EH (cell line): ENCODE results near the gene TSPAN6.

Experiments
- DNase-seq: peaks from one replicate; pipeline ENCODE4 v3.0.0-alpha.2; 2015; ENCODE audit warnings: low read depth

Gene TSPAN6

DNA sequence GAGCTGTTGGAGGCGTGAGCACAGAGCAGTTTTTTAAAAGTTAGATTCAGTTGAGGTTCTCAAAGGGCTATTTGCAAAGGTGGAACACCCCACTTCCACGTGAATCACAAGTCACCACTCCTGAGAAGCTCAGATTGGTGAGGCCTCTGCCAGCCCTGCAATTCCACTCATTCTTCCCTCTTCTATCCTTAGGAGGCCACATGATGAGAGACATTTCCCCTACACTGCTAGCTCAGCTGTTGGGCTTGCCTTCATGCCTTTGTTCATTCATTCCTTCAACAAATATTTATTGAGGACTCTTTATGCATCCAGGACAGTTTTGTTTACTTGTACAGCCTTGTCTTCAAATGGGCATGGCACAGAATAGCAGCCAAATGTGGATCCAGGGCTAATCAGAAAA is 11.1 kb upstream of the TSPAN6 start:
- DNase-seq: peak; percentile 21

DNA sequence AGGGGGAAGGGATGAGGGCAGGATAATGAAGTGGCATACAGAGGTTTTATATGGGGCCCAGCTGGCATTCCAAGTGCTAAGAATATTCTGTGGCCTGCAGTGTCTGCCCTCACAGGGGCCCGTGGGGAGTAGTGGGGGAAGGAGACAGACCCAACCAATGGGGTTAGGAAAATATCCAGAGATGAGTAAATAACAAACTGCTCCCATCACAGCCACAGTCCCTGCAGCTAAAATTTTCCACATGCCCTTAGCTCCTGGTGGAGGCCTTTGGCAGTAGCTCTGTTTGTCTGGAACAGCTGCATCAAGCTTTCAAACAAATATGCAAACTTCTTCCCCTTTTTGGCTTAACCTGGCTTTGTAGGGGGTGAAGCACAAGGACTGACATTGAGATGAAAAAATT is 10.5 kb upstream of the TSPAN6 start:
- peak; percentile 40 for DNase-seq

DNA sequence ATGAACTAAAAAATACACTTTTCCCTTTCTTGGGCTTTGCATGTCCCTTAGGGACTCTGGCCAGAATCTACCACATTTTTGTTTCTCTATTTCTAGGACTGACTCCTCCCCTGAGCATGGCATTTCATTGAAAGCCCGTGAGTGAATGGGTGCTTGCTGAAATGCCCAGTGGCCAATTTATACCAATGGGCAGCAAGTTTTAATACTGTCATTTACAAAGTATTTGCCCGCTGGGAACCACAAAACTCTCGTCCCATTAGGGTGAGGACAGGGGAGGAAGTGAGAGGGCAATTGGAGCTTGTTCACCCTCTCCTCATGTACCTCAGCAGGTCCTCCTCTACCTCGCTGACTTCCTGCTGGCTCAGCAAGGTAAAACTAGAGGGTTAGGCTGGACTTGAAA is 8.5 kb upstream of the TSPAN6 start:
- peak; percentile 63 for DNase-seq

DNA sequence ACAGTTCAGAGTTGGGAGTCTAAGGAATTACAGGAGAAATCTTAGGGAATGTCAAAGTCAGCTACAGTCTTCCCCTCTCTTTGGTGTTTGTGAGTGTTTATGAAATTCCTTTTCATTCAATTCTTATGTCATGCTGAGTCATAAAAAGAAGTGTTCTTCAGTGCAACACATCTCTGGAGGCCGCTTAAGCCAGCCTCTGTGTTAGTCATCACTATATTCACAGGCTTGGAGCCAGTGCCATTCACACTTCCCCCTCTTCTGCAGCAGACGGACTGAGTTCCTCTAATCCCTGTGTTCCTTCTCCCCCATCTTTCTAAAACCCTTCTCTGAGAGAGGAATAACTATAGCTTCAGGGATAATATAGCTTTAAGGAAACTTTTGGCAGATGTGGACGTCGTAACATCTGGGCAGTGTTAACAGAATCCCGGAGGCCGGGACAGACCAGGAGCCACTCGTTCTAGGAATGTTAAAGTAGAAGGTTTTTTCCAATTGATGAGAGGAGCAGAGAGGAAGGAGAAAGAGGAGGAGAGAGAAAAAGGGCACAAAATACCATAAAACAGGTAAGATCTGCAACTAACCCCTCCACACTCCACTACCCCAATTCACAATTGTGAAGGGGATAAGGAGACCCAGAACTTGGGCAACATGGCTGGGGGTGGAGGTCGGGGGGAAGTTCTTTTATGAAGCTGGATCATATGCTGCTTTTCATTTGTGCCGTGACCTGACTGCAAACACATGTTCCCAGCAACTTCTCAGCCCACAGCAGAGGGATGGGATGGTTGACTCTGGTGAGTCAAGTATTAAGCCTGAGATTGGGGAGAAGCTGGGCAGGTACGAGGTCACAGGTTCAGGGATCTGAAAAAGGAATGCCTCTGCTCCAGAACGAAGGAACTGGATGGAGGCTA is 7.6 kb upstream of the TSPAN6 start, which contains the start of gene SRPX2:
Gene SRPX2, plus strand, starts transcription at position 244 of the 905 bp plus-strand sequence. CDS start 2,124 bp downstream, outside the sequence.
- peak; percentile 91 for DNase-seq

GRCh38 chrX:100643212-100643611 is 6.6 kb upstream of the TSPAN6 start:
- DNase-seq: no peak

GRCh38 chrX:100642290-100642689 is 5.7 kb upstream of the TSPAN6 start:
- DNase-seq: no peak

- DNase-seq: no peak
These were observed 651 bp downstream of the TSPAN6 start for GRCh38 chrX:100635989-100636320.

DNA sequence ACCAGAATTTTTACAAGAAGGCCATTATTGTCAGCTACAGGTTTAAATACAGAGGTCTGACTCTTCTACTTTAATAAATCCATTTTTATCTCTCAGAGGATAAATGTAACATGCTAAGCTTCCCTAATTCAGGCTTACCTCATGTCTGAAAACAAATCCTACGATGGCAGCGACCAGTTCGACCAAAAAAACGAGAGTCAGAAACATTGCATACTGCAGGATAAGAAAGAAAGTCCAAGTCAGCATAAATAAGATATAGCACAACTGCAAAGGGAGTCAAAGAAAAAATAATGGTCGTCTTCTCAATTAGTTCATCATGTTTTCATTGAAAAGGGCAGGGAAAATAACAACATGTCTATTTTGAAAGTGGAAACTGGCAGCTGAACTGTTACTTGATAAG is 1.6 kb downstream of the TSPAN6 start:
- DNase-seq: no peak

DNA sequence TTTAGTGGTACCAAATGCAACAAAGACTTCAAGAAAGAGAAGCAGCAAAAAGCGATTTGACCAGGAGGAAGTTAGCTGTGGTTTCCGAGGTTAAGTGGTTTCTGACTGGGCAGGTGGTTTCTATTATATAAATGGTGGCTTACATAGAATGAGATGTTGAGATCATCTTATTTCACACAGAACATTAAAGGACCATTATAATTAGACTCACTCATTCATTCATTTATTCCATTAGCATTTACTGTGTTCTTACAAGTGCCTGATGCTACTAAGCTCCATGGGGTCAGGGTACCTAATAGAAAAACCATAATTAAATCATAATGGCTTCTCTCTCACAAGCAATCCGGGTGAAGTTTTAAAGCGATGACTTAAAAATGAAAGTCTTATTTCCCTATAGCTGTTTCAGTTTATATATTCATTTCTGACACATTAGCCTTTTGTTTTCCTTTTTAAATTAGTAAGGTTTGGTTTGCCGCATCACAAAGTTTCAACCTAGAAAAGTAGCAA is 10.6 kb downstream of the TSPAN6 start:
- DNase-seq: no peak

DNA sequence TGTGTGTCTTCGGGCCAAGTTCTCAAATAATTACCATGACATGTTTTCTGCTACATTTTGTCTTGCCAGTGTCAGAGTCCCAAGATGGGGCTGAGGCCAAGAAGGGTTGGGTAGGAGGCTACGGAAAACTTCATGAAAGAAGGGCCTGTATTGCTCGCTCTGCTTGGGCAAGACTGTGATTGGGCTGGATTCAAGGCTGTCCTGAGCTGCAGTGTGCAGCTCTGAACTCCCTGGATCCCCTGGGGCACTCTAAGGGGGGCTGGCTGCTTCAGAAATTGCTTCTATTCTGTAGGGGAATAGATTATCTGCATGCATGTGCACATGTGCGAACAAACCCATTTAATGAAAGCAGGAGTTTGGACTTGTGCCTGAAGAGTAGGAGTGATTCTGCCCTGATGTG is 13.6 kb downstream of the TSPAN6 start:
- DNase-seq: no peak

- peak; percentile 68 for DNase-seq
These were observed 21.6 kb downstream of the TSPAN6 start for GRCh38 chrX:100615005-100615404.

DNA sequence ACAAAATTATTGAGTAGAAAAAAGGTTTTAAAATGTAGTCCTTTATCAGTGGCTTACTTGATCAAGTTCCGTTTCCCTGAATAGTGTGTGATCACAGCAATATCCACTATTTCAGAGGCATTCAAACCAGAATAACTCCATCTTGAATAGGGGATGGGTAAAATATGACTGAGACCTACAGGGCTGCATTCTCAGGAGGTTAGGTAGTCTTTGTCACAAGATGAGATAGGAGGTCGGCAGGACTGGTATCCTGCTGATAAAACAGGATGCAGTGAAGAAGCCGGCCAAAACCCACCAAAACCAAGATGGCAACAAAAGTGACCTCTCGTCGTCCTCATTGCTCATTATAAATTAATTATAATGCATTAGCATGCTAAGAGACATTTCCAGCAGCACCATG is 24.7 kb downstream of the TSPAN6 start:
- no peak for DNase-seq

DNA sequence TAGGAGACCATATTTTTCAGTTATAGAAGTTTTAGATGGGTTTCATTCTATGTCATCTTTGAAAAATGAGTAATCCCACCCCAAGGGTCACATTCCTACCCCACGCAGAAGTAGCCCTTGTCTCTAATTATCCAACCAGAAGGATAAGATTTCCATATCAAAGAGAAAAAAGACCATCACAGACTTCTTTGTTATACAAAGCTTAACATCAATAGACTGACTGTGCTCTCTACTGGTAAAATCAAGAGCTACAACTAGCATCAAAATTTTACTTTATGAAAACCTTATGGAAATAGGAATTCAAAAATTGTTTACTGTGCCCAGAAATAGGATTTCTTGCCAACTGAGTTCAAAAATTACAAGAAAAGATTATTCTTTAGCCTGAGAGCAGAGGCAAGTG is 27.0 kb downstream of the TSPAN6 start:
- DNase-seq: no peak

GRCh38 chrX:100606753-100607152 is 29.9 kb downstream of the TSPAN6 start:
- no peak for DNase-seq

- no peak for DNase-seq
These were observed 35.8 kb downstream of the TSPAN6 start for GRCh38 chrX:100600758-100601157.

GRCh38 chrX:100600340-100600739 is 36.3 kb downstream of the TSPAN6 start:
- DNase-seq: no peak

- DNase-seq: no peak
These were observed 37.1 kb downstream of the TSPAN6 start for GRCh38 chrX:100599456-100599855.

- no peak for DNase-seq
These were observed 40.0 kb downstream of the TSPAN6 start for GRCh38 chrX:100596601-100597000.

- no peak for DNase-seq
These were observed 43.0 kb downstream of the TSPAN6 start for GRCh38 chrX:100593581-100593980.

DNA sequence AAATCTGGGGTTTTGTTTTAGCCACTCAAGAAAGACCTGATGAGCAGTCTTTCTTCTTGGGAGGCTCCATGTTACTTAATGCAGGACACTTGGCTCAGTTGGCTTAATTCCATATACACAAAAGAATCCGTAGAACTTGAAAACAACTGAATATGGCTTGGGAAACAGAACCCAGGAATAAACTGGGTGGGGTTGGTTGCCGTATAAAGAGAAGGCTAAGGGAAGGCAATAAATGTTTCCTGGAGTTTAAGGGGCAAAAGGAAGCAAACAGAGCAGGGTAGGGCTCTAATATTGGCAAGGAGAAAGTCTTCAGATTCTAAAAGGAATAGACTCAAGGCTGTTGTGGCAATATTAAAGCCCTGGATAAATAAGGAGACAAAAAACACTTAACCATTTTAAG is 43.5 kb downstream of the TSPAN6 start:
- no peak for DNase-seq

- no peak for DNase-seq
These were observed 45.2 kb downstream of the TSPAN6 start for GRCh38 chrX:100591256-100592051.

- DNase-seq: no peak
These were observed 48.7 kb downstream of the TSPAN6 start for GRCh38 chrX:100587861-100588260.

- DNase-seq: no peak
These were observed 49.9 kb downstream of the TSPAN6 start for GRCh38 chrX:100586747-100587146.
